HUDEP-2 (cell line): Measurements from ENCODE around the gene DAGLB.

Source experiments
- DNase-seq, 76 experiments: peaks; one replicate each; lab custom pipeline; 2025; ENCODE audit not compliant: unreplicated experiment in 76 of 76; lab: John Stamatoyannopoulos, UW

The DAGLB gene

DNA sequence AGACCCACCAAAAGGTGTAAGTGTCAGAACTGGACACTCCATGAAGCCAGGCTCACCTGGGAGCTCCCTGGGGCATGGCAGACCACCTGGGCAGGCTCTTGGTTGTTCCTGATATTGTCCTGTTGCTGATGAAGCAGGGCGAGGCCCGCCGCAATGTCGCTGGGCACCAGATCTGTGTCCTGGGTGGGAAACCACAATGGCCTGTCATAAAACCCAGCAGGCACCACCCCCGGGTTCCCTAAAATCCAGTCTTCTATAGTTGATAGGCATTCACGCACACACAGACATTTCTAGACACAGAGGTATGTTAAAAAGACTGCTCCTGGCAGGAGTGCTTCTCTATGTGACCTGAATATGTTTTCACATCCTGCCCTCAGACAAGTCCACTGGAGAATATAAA is 15.0 kb downstream of the DAGLB start:
- no peak for DNase-seq

- no peak for DNase-seq
Measured at GRCh38 chr7:6430974-6431373, 16.8 kb downstream of the DAGLB start.

- peak in 2 of 76 experiments; percentile 7 to 28 for DNase-seq
Measured at GRCh38 chr7:6430271-6430940, 17.3 kb downstream of the DAGLB start.

DNA sequence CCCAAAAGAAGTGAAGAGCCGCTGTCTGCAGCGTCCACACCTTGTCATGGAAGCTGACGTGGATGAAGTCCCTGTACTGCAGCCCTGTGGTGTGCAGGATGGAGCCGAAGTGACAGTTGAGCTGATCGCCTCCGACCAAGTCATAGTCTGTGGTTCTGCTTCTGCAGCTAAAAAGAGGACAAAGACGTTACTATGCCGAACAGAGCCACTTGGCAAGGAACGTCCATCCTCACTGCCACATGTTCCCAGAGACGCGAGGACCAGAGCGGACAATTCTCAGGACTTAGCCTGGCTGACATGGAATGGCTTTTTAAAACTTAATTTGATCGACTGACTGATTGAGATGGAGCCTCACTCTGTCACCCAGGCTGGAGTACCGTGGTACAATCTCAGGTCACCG is 21.8 kb downstream of the DAGLB start:
- no peak for DNase-seq

DNA sequence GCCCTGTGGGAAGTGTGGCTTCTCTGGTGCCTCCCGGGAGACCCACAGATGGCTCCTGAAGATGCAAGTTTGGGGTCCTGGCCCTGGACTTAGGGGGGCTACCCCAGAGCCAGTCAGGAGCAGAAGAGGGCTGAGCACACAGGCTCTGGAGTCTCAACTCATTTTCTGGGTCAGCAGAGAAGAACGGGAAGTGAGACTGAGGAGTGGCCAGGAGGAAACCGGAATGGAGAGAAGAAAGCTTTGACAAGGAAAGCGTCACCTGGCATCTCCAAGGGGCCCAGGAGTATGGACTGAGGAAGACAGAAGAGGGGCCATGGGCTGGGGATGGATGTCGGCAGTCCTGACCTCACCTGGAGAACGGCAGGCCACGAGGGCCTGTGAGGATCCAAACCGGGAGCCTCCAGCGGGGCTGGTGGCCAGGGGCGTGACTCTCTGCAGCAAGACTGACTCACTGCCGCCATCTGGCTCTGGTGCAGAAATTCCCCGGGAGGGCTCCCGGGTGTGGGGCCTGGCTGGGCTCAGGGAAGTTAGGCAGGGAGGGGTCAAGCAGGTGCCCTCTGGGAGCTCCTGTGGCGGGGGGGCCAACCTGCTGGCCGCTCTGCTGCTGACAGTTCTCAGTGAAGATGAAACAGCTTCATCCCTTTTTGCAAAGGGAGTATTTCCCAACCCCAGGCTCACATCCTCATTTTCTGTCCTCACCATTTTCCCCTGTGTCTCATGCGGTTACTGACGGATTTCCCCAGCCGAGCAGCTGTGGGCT is 23.6 kb downstream of the DAGLB start:
- DNase-seq = peak in 2 of 76 experiments; percentile 23 to 30

DNA sequence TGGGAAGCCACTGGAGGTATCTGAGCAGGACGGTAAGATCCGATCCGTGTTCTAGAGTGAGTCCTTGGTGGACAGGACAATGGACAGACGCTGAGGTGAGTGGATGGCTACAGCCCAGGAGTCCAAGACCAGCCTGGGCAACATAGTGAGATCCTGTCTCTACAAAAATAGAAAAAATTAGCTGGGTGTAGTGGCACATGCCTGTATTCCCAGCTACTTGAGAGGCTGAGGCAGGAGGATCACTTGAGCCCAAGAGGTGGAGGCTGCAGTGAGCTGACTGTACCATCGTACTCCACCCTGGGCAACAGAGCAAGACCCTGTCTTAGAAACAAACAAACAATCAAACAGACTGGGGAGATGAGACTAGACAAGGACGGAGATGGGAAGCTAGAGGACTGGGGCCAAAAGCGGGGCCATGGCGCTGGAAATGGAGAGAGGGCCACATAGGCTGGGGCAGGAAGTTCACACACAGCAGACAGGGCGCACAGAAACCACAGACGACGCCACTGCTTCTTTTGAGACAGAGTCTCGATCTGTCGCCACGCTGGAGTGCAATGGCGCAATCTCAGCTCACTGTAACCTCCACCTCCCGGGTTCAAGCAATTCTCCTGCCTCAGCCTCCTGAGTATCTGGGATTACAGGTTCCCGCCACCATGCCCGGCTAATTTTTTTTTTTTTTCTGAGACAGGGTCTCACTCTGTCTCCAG is 24.7 kb downstream of the DAGLB start:
- no peak for DNase-seq

- no peak for DNase-seq
Measured at GRCh38 chr7:6422095-6422494, 25.7 kb downstream of the DAGLB start.

GRCh38 chr7:6420680-6421079 is 27.1 kb downstream of the DAGLB start:
- no peak for DNase-seq

DNA sequence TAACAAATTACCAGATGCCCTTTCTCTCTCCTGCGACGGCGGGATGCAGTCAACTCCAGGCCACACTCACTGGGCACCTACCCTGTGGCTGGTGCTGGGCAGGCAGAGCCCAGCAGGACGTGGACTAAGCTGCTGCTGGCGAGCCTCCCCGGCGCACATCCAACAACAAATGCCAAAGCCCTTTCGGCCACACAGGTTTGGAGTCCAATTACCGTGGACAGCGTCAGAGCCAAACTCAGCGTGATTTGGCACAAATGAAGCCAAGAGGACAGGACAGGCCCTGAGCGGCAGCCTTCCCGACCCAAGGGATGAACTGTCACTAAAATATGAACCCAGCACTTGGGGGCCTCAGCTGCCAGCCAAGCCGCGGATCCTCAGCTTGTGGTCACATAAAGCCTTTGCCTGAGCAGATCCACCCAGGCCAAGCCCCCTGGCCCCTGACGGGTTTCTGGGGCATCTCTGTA is 28.4 kb downstream of the DAGLB start:
- DNase-seq = no peak

DNA sequence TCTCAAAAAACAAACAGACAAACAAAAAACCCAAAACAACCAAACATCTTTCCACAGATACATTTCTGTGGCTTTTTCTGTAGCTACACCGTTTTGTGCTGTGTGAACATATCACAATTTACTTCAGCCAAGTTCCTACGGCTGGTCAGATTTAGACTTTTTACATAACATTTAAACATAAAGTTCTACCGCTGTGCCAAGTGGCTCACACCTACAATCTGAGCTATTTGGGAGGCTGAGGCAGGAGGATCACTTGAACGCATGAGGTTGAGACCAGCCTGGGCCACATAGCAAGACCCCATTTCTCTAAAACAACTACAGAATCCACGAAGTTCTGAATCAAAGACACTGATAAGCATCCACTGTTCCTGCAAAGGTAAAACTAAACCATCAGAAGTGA is 30.3 kb downstream of the DAGLB start:
- no peak for DNase-seq

GRCh38 chr7:6416516-6417145 is 31.1 kb downstream of the DAGLB start:
- no peak for DNase-seq

DNA sequence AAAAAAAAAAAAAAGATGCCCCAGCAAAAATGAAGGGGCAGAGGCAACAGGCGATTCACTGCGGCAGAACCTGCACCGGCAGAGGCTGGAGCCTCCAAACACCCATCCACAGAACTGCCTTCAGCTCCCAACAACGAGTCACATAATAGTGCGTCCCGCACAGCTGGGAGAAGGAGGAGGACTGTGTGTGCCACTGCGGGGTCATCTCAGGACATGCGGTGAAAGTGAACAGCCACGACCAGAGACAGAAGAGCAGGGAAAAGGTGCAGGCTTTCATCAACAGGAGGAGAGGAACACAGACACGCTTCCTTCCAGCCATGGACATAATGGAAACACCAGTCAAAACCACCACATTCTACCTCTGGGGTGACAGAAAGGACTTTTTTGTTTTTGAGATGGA is 34.1 kb downstream of the DAGLB start:
- DNase-seq = no peak

DNA sequence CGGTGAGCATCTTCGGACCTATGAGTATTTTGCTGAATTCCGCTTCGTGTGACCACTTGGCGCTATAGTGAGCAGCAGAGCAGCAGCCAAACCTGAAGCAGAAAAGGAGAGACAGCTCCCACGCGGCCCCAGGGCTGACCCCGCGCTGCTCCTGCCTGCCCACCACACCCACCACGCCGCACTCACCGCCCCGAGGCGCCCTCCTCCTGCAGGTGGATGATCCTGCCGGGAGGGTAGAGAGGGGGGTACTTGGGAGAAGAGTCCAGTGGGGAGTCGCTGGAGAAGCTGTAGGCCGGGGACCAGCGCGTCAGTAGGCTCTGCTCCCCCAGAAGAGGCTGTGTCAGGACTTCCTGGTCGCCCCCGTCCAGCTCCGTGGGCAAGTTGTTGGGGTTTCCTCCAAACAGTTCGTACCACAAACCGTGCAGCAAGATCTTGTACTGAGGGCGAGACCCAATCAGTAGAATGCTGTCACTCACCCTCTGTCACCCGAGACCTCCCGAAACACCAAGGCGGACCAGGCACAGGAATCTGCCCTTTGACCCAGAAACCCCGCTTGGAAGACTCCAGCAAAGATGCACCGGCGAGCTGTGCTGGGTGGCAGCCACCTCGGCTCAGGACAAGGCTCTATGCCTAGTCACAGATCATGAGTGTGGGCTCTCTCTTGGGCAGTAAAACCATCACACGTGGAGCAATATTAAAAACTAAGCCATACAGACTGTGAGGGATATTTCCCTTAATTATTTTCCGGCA is 37.6 kb downstream of the DAGLB start:
- no peak for DNase-seq

- DNase-seq = no peak
Measured at GRCh38 chr7:6409091-6409490, 38.7 kb downstream of the DAGLB start.

- no peak for DNase-seq
Measured at GRCh38 chr7:6407434-6407833, 40.3 kb downstream of the DAGLB start.

DNA sequence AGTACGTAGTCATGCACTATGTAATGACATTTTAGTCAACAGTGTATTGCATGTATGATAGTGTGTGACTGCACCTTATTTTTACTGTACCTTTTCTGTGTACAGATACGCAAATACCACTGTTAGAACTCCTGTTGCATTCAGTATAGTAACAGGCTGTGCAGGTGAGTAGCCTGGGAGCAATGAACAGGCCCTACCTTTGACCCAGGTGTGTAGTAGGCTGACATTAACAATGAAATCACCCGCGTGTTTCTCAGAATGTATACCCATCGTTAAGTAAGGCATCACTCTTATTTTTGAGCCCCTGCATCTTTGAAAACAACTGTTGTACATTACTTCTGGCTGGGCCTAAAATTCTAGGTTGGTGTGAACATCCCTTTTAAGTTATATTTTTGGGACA is 41.6 kb downstream of the DAGLB start:
- DNase-seq = no peak

DNA sequence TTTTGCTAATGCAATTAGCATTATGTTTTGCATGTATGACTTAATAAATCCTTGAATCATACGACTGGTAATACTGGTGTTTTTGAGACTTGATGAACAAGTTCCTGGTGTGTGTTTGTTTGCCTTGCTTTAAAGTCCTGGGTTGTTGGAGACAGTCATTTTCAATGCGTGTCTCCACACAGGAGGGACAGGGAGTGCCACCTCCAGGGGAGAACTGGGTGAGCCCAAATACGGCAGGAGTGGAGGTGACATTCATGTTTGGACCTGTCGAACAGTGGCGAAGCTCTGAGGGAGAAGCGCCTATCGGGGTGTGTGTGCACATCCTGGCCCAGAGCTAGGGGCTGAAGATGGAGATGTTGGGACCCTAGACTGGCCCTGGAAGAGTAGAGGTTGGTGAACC is 43.8 kb downstream of the DAGLB start:
- DNase-seq = no peak

GRCh38 chr7:6402741-6403140 is 45.0 kb downstream of the DAGLB start:
- DNase-seq = no peak

DNA sequence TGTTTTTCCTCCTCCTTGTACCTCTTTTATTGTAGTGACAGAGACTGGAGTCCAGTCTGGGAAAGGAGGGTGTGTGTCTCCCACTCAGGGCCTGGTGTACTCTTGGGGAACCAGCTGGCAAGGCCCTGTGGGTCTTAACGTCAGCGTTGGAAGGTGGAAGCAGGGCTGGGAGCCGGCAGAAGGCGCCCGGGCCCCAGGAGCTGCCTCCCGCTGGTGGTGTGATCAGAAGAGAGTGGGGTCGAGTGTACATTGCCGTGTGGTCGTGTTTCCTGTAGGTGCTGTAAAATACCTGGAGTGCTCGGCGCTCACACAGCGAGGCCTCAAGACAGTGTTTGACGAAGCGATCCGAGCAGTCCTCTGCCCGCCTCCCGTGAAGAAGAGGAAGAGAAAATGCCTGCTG is 45.7 kb downstream of the DAGLB start:
- no peak for DNase-seq

DNA sequence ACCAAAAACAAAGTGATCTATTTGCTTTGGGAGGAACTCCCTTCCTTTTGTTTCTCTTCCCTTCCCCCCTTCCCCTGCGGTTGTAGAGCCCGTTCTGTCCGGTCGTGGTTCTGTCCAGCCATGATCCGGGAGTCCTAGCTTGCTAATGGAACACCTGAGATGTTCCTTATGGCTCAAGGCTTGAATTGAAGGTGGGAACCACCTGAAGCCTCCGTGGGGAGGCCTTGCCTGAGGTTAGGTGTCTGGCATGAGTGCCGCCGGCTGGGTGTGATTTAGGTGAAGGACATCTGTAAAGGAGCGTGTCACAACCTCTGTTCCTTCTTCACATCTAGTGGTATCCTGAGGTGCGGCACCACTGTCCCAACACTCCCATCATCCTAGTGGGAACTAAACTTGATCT is 46.2 kb downstream of the DAGLB start:
- no peak for DNase-seq
